ENCODE data around the gene NUP214.
"Not testable (repeated sequence)": the region's sequence is repeated elsewhere in the genome, so short reads cannot be mapped to it uniquely, and the experiment has no call there.

Gene NUP214

DNA sequence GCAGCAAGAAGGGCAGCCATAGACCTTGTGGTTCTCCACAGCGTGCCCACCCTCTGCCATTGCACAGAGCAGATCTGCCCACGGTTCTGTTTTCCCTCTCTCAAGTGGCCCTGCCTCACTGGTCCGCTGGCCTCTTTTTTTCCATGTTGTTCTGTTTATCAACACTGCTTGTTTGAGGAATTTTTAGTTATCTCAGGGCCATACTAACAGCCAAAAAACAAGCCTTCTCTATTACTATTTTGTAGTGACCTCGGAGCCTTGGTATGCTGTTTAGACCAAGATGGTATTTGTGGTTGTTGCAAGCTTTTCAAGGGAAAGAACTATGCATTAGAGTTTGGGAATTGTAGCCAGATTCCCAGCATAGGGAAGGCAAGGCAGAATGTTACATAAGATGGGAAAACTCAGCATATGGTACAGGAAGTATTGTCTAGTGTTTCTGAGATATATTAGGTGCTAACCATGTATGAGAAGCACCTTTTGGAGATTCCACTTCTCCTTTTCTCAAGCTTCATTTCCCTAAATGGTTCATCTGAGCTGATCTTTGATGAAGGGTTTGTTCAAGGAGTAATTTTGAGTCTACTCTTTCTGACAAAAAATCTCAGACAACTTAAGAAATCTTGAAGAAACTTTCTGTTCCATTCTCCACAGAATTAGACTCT, 54.3 kb downstream of the NUP214 start:
- H3K9me3 Mint-ChIP-seq, result no peaks in the 10 kb centered on the region
- H3K4me1 Mint-ChIP-seq (ENCODE audit: low read depth), result peaks cover 11% of the 10 kb centered on the region
- peaks cover 41% of the 10 kb centered on the region for H3K36me3 Mint-ChIP-seq (ENCODE audit: low read depth)
- no peak overlapping the region for H3K27ac Mint-ChIP-seq
- H3K4me3 Mint-ChIP-seq, result no peak overlapping the region
- H3K27me3 Mint-ChIP-seq (ENCODE audit: low read depth), result no peaks in the 10 kb centered on the region

DNA sequence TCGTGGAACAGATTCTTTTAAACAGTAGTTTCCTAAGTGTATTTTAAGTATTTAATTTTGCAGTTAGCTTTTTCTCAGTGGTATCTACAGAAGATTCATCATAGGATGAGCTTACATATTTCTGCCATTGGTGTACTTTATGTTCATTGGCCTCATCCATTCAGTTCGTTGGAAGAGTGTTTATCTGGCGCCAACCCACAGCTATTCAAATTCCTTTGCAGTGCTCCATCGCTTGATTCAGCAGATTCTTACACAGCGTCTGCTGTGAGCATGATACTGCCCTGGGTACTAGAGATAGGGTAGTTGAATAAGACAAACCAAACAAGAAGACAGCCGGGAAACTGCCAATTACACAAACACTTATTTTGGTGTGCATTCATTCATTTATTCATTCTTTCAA, 55.1 kb downstream of the NUP214 start:
- peaks cover 35% of the 10 kb centered on the region for H3K36me3 Mint-ChIP-seq (ENCODE audit: low read depth)

DNA sequence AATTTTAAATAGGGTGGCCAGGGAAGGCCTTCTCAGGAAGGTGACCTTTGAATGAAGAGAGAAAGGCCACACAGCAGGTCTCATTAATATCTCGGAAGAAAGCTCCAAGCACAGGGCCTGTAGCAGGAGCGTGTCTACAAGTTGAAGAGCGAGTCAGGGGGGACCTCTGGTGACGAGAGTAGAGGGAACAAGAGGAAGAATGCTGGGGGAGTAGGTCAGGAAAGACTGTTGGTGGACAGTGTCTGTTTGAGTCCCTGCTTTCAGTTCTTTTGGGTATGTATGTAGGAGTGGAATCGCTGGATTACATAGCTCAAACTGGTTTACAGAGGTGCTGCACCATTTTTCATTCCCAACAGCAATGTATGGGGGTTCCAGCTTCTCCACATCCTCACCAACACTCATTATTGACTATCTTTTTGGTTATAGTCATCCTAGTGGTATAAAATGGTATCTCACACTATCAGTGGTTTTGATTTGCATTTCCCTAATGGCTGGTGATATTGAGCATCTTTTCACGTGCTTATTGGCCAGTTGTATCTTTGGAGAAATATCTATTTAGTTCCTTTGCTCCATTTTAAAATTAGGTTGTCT, 55.8 kb downstream of the NUP214 start:
- H3K9me3 Mint-ChIP-seq, result no peaks in the 10 kb centered on the region
- peaks cover 32% of the 10 kb centered on the region for H3K36me3 Mint-ChIP-seq (ENCODE audit: low read depth)
- no peak overlapping the region for H3K27ac Mint-ChIP-seq
- H3K27me3 Mint-ChIP-seq (ENCODE audit: low read depth), result no peaks in the 10 kb centered on the region
- no peak overlapping the region for H3K4me3 Mint-ChIP-seq
- H3K4me1 Mint-ChIP-seq (ENCODE audit: low read depth), result peaks cover 11% of the 10 kb centered on the region

More for the DNA sequence above, 55.1 kb downstream of the NUP214 start:
- H3K9me3 Mint-ChIP-seq, result no peaks in the 10 kb centered on the region
- no peak overlapping the region for H3K4me3 Mint-ChIP-seq
- H3K27ac Mint-ChIP-seq, result no peak overlapping the region
- H3K4me1 Mint-ChIP-seq (ENCODE audit: low read depth), result peaks cover 11% of the 10 kb centered on the region
- no peaks in the 10 kb centered on the region for H3K27me3 Mint-ChIP-seq (ENCODE audit: low read depth)

DNA sequence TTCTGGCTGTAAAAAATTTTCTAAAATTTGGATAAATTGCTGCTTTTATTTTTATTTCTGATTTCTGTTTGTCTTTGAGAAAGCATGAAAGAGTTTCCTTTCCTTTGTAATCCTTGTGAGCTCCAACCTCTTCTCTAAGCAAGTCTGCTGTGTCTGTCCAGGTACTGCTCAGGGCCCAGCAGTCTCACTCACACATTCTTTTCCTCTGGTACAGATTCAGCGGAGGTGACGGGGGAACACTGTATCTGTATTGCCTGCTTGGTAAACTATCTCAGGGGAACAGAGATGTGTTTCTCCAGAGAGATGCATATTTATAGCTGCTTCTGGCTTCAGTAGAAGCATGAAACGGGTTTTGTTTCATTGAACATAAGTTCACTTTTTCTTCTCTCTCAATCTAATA, 60.5 kb downstream of the NUP214 start:
- Mint-ChIP-seq H3K4me1 (ENCODE audit: low read depth) (peaks cover 2% of the 10 kb centered on the region), H3K4me3 (no peak overlapping the region)

DNA sequence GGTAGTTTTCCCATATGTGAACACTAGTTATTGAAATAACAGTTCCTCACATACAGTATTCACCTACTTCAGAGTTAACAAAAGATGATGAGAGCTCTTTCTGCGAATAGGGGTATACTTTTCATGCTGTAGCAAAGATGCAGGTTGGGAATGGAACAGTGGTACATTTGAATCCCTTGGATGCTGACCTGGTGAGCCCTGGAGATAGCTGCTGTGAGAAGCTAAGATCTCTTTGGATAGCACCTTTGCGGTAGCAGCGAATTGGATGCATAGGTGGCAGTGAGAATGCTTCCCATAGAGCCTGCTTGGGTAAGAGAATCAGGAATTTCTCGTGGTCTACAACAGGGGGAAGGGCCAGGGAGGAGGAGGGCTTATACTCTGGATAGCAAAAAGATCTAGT, 61.2 kb downstream of the NUP214 start:
- no peaks in the 10 kb centered on the region for H3K27me3 Mint-ChIP-seq (ENCODE audit: low read depth)

More for the DNA sequence above, 60.5 kb downstream of the NUP214 start:
- H3K27me3 Mint-ChIP-seq (ENCODE audit: low read depth), result no peaks in the 10 kb centered on the region
- peaks cover 43% of the 10 kb centered on the region for H3K36me3 Mint-ChIP-seq (ENCODE audit: low read depth)
- no peaks in the 10 kb centered on the region for H3K9me3 Mint-ChIP-seq
- H3K27ac Mint-ChIP-seq, result no peak overlapping the region

DNA sequence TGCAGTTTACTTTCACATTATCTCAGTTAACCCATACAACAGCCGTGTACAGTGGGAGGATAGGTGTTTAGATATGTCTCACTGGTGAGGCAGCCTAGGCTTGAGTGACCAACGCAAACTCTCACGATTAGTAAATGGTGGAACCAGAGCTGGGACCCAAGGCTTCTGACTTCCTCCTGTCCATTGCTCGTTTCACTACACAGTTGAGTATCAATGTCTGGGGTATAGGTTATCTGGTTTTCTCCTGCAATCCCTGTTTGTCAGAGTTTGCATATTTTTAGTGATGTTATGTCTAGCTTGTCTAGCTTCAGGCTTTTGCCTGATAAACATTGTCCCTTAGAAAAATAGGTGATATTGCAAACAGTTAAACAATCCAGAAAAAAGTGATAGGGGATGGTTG, 62.6 kb downstream of the NUP214 start:
- no peak overlapping the region for H3K27ac Mint-ChIP-seq
- H3K4me3 Mint-ChIP-seq, result no peak overlapping the region
- H3K36me3 Mint-ChIP-seq (ENCODE audit: low read depth), result peaks cover 40% of the 10 kb centered on the region
- H3K9me3 Mint-ChIP-seq, result no peaks in the 10 kb centered on the region
- H3K4me1 Mint-ChIP-seq (ENCODE audit: low read depth), result no peaks in the 10 kb centered on the region
- H3K27me3 Mint-ChIP-seq (ENCODE audit: low read depth), result no peaks in the 10 kb centered on the region

More for the DNA sequence above, 61.2 kb downstream of the NUP214 start:
- H3K9me3 Mint-ChIP-seq, result no peaks in the 10 kb centered on the region
- H3K27ac Mint-ChIP-seq, result no peak overlapping the region
- no peak overlapping the region for H3K4me3 Mint-ChIP-seq
- no peaks in the 10 kb centered on the region for H3K4me1 Mint-ChIP-seq (ENCODE audit: low read depth)
- peaks cover 42% of the 10 kb centered on the region for H3K36me3 Mint-ChIP-seq (ENCODE audit: low read depth)

DNA sequence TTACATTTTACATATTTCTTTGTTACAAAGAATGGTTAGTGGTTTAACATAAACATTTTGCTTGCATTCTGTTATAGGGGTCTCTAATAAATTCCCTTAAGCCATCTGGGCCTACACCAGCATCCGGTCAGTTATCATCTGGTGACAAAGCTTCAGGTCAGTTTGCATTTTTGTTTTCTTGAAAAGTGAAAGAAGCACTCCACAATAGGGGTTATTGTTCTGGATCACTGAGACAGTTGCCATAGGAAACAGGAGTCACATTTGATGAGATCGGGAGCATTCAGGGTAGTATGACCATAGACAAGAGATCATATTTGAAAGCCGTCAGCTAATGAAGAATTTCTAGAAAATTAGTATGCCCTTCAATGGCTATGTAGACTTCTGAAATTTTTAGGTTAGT, 63.6 kb downstream of the NUP214 start:
- Mint-ChIP-seq H3K9me3 (no peaks in the 10 kb centered on the region), H3K27ac (no peak overlapping the region), H3K27me3 (ENCODE audit: low read depth) (no peaks in the 10 kb centered on the region), H3K4me1 (ENCODE audit: low read depth) (no peaks in the 10 kb centered on the region), H3K36me3 (ENCODE audit: low read depth) (peaks cover 43% of the 10 kb centered on the region), H3K4me3 (no peak overlapping the region)

DNA sequence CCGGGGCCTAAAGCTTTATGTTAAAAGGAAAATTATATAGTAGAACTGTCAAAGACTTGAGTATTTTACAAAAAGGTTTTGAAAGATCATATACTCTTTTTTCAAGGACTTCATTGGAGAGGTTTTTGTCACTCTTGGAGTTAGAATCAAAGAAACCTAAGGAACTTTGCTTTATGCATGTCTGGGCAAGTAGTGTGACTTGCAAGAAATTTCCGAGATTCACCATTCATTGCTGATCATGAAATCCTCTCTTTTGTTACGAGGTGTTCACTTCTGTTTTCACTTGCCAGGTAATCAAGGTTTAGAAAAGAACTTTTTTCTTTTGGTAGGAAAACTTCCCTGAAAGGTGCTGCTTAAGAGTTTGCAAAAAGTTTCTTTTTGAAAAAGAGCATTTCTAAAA, 64.8 kb downstream of the NUP214 start:
- H3K36me3 Mint-ChIP-seq (ENCODE audit: low read depth), result peaks cover 49% of the 10 kb centered on the region
- no peak overlapping the region for H3K27ac Mint-ChIP-seq
- no peaks in the 10 kb centered on the region for H3K27me3 Mint-ChIP-seq (ENCODE audit: low read depth)
- H3K4me1 Mint-ChIP-seq (ENCODE audit: low read depth), result peaks cover 1% of the 10 kb centered on the region
- H3K9me3 Mint-ChIP-seq, result no peaks in the 10 kb centered on the region
- no peak overlapping the region for H3K4me3 Mint-ChIP-seq

DNA sequence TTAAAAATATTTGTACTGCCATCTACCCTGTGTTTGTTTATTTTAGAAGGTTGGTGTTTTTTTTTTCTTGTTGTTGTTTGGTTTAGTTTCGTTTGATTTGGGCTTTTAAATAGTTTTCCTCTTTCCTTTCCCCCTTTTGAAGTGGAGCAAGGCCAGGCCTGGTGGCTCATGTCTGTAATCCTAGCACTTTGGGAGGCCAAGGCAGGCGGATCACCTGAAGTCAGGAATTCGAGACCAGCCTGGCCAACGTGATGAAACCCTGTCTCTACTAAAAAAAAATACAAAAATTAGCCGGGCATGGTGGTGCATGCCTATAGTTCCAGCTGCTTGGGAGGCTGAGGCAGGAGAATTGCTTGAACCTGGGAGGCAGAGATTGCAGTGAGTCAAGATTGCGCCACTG, 65.6 kb downstream of the NUP214 start:
- not testable (repeated sequence) for H3K9me3 Mint-ChIP-seq, H3K27ac Mint-ChIP-seq
- H3K36me3 Mint-ChIP-seq (ENCODE audit: low read depth), result peaks cover 51% of the 10 kb centered on the region

DNA sequence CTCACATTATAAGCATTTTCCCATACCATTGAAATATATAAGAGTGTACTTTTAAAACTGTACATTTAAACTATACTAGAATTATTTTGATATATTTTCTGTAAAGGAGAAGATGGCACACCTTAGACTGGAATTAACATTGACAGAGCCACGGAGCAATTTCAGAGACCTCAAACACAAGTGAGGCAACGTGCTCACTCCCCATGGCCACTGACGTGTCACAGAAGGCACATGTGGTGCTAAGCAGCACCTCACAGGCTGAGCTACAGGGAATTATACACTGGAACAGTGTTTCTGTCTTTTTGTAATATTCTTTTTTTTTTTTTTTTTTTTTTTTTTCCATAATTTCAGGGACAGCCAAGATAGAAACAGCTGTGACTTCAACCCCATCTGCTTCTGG, 66.5 kb downstream of the NUP214 start:
- no peaks in the 10 kb centered on the region for H3K27me3 Mint-ChIP-seq (ENCODE audit: low read depth)
- peaks cover 1% of the 10 kb centered on the region for H3K4me1 Mint-ChIP-seq (ENCODE audit: low read depth)
- no peaks in the 10 kb centered on the region for H3K9me3 Mint-ChIP-seq
- no peak overlapping the region for H3K4me3 Mint-ChIP-seq
- H3K36me3 Mint-ChIP-seq (ENCODE audit: low read depth), result peaks cover 50% of the 10 kb centered on the region
- H3K27ac Mint-ChIP-seq, result no peak overlapping the region

More for the DNA sequence above, 65.6 kb downstream of the NUP214 start:
- H3K27me3 Mint-ChIP-seq (ENCODE audit: low read depth); H3K4me1 Mint-ChIP-seq (ENCODE audit: low read depth); H3K4me3 Mint-ChIP-seq: not testable (repeated sequence)

DNA sequence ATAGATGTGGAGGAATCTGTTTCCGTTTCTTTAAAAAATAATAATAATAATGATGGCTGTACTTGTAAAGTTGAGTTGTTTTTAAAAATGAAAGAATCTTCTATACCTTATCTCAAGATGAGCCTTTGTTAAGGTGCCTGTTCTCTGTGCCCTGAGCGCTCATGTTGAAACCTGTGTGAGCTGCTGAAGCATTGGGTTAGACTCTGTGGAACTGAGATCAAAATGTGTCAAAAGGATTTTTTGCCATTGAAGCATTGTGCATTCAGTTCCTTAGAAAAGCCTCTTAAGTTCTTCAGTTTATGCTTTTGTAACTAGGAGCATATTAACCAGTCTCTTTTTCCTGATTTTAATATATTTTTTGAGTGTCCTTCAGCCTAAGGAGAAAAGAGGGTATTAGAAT, 67.7 kb downstream of the NUP214 start:
- Mint-ChIP-seq H3K9me3 (no peaks in the 10 kb centered on the region), H3K4me1 (ENCODE audit: low read depth) (peaks cover 1% of the 10 kb centered on the region), H3K36me3 (ENCODE audit: low read depth) (peaks cover 53% of the 10 kb centered on the region), H3K4me3 (no peak overlapping the region), H3K27ac (no peak overlapping the region), H3K27me3 (ENCODE audit: low read depth) (no peaks in the 10 kb centered on the region)

DNA sequence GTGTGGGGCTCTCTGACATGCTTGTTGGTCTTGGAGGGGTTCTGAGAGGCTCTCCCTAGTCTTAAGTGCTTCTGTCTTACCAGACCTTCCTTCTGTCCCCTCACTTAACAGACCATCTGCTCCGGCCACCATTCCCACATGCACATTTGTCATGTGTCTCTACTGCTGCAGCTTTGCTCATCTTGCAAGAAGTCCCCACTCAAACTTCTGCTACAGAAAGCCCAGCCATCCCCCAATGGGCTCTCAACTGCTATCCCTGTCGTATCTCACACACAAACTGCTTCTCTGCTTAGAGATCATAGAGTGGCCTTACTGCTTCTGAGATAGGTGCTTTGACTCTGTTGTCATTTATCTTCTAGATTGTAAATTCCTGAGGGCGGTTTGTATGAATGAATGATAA, 69.4 kb downstream of the NUP214 start:
- Mint-ChIP-seq H3K9me3 (no peaks in the 10 kb centered on the region), H3K4me3 (no peak overlapping the region), H3K27ac (no peak overlapping the region), H3K27me3 (ENCODE audit: low read depth) (no peaks in the 10 kb centered on the region), H3K4me1 (ENCODE audit: low read depth) (peaks cover 1% of the 10 kb centered on the region), H3K36me3 (ENCODE audit: low read depth) (peaks cover 45% of the 10 kb centered on the region)

DNA sequence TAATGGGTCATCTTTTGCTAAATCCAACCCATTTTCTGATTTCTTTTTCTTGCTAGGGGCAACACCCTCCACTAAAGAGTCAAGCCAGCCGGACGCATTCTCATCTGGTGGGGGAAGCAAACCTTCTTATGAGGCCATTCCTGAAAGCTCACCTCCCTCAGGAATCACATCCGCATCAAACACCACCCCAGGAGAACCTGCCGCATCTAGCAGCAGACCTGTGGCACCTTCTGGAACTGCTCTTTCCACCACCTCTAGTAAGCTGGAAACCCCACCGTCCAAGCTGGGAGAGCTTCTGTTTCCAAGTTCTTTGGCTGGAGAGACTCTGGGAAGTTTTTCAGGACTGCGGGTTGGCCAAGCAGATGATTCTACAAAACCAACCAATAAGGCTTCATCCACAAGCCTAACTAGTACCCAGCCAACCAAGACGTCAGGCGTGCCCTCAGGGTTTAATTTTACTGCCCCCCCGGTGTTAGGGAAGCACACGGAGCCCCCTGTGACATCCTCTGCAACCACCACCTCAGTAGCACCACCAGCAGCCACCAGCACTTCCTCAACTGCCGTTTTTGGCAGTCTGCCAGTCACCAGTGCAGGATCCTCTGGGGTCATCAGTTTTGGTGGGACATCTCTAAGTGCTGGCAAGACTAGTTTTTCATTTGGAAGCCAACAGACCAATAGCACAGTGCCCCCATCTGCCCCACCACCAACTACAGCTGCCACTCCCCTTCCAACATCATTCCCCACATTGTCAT, 72.0 kb downstream of the NUP214 start:
- peaks cover 1% of the 10 kb centered on the region for H3K4me1 Mint-ChIP-seq (ENCODE audit: low read depth)
- no peaks in the 10 kb centered on the region for H3K27me3 Mint-ChIP-seq (ENCODE audit: low read depth)
- no peak overlapping the region for H3K27ac Mint-ChIP-seq
- no peak overlapping the region for H3K4me3 Mint-ChIP-seq
- no peaks in the 10 kb centered on the region for H3K9me3 Mint-ChIP-seq
- H3K36me3 Mint-ChIP-seq (ENCODE audit: low read depth), result peaks cover 42% of the 10 kb centered on the region

DNA sequence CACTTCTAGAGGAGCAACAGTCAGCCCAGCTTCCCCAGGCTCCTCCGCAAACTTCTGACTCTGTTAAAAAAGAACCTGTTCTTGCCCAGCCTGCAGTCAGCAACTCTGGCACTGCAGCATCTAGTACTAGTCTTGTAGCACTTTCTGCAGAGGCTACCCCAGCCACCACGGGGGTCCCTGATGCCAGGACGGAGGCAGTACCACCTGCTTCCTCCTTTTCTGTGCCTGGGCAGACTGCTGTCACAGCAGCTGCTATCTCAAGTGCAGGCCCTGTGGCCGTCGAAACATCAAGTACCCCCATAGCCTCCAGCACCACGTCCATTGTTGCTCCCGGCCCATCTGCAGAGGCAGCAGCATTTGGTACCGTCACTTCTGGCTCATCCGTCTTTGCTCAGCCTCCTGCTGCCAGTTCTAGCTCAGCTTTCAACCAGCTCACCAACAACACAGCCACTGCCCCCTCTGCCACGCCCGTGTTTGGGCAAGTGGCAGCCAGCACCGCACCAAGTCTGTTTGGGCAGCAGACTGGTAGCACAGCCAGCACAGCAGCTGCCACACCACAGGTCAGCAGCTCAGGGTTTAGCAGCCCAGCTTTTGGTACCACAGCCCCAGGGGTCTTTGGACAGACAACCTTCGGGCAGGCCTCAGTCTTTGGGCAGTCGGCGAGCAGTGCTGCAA, 72.8 kb downstream of the NUP214 start:
- H3K9me3 Mint-ChIP-seq, result no peaks in the 10 kb centered on the region
- no peak overlapping the region for H3K4me3 Mint-ChIP-seq
- no peak overlapping the region for H3K27ac Mint-ChIP-seq
- H3K27me3 Mint-ChIP-seq (ENCODE audit: low read depth), result no peaks in the 10 kb centered on the region
- peaks cover 37% of the 10 kb centered on the region for H3K36me3 Mint-ChIP-seq (ENCODE audit: low read depth)
- peaks cover 1% of the 10 kb centered on the region for H3K4me1 Mint-ChIP-seq (ENCODE audit: low read depth)

DNA sequence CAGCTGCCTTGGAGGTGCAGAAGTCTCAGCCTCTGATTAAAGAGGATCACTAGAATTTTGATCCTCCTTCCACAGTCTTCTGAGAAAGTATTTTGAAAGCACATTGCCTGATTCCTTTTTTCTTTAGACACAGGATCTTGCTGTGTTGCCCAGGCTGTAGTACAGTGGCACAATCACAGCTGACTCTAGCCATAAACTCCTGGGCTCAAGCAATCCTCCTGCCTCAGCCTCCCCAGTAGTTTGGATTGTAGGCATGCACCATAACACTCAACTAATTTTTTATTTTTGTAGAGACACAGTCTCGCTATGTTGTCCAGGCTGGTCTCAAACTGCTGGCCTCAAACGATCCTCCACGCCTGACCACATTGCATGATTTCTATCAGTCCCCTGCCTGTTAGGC, 76.5 kb downstream of the NUP214 start:
- Mint-ChIP-seq H3K4me1 (ENCODE audit: low read depth) (no peaks in the 10 kb centered on the region), H3K9me3 (no peaks in the 10 kb centered on the region), H3K27ac (no peak overlapping the region), H3K36me3 (ENCODE audit: low read depth) (peaks cover 35% of the 10 kb centered on the region), H3K27me3 (ENCODE audit: low read depth) (no peaks in the 10 kb centered on the region), H3K4me3 (no peak overlapping the region)
